GM12892 (cell line): ENCODE data around the gene MTHFD1L.

Experiments
- POLR2A ChIP-seq: IDR thresholded peaks from 2 replicates; pipeline ENCODE4 v1.6.1; 2011; ENCODE audit warnings: low read depth, low read length, control low read depth
- POLR2AphosphoS5 ChIP-seq: IDR thresholded peaks from 2 replicates; pipeline ENCODE4 v1.6.1; 2011; ENCODE audit warnings: low read depth, low read length, control low read depth
- TAF1 ChIP-seq: IDR thresholded peaks from 2 replicates; pipeline ENCODE4 v1.6.1; 2011; ENCODE audit warnings: low read depth, mild to moderate bottlenecking, control low read depth, low read length, borderline replicate concordance

GRCh38 chr6:150865043-150865405 lies 478 bp upstream of the MTHFD1L start:
- TF ChIP-seq POLR2A (no peak), TAF1 (no peak), POLR2AphosphoS5 (no peak)
